K562 (cell line): ENCODE results near the gene SFSWAP.
A peak's percentile ranks its signal among the peaks of the same experiment; 100 is the strongest.

Experiments used
- CCNT2 ChIP-seq: IDR thresholded peaks from 2 replicates; pipeline ENCODE4 v1.6.1; 2011; ENCODE audit warnings: borderline replicate concordance, low read depth, mild to moderate bottlenecking, moderate library complexity, mixed read lengths, low read length; ENCODE audit not compliant: insufficient read length; ENCODE audit errors: extremely low read depth
- CREB5 ChIP-seq: fragments of 250-450 bp; sonication (Bioruptor Pico); IDR thresholded peaks from 2 replicates; pipeline ENCODE4 v1.5.0; 2020; ENCODE audit warnings: mild to moderate bottlenecking
- CTCF ChIP-seq, 3 experiments: IDR thresholded peaks in 2 of 3; conservative IDR thresholded peaks in 1 of 3; 2 replicates each; pipeline ENCODE4 v1.5.1; 2011 to 2012; ENCODE audit warnings: low read length in 3 of 3, mild to moderate bottlenecking in 3 of 3, control low read depth in 2 of 3, improper control_type of control experiment in 1 of 3, inconsistent platforms in 1 of 3, low read depth in 1 of 3, mixed read lengths in 1 of 3, moderate library complexity in 1 of 3; ENCODE audit not compliant: insufficient read depth in 2 of 3
- HDAC2 ChIP-seq: fragments of 450-650 bp; IDR thresholded peaks from 2 replicates; pipeline ENCODE4 v1.6.1; 2016; ENCODE audit warnings: mild to moderate bottlenecking
- MAX ChIP-seq: sonication (generic); formaldehyde crosslinking; IDR thresholded peaks from 2 replicates; pipeline ENCODE4 v1.9.0; 2022; ENCODE audit warnings: mild to moderate bottlenecking, missing genetic modification reagents
- POLR2AphosphoS5 ChIP-seq: IDR thresholded peaks from 2 replicates; pipeline ENCODE4 v1.6.1; 2011; ENCODE audit warnings: mild to moderate bottlenecking, low read depth, low read length, moderate library complexity; ENCODE audit not compliant: control insufficient read depth, insufficient read depth
- TBP ChIP-seq: optimal IDR thresholded peaks from 2 replicates; pipeline ENCODE3; 2011; ENCODE audit warnings: low read depth, low read length, improper control_type of control experiment
- TRIM28 ChIP-seq: fragments of 450-650 bp; IDR thresholded peaks from 2 replicates; pipeline ENCODE4 v1.6.1; 2017
- ZBTB17 ChIP-seq: fragments of 450-650 bp; formaldehyde crosslinking; IDR thresholded peaks from 2 replicates; pipeline ENCODE4 v1.4.0; 2020; ENCODE audit warnings: mild to moderate bottlenecking
- TF ChIP-seq, protein P1 (sequence below): fragments of 450-650 bp; IDR thresholded peaks from 2 replicates; pipeline ENCODE4 v1.6.1; 2018; ENCODE audit not compliant: partially characterized antibody
- TF ChIP-seq, protein P2 (sequence below): conservative IDR thresholded peaks from 2 replicates; pipeline ENCODE4 v1.6.1; 2011; ENCODE audit warnings: low read depth, mild to moderate bottlenecking, low read length; ENCODE audit not compliant: control insufficient read depth
- TF ChIP-seq, protein P3 (sequence below): sonication (generic); formaldehyde crosslinking; IDR thresholded peaks from 2 replicates; pipeline ENCODE4 v1.8.0; 2023; ENCODE audit warnings: mild to moderate bottlenecking, missing genetic modification reagents

DNA sequence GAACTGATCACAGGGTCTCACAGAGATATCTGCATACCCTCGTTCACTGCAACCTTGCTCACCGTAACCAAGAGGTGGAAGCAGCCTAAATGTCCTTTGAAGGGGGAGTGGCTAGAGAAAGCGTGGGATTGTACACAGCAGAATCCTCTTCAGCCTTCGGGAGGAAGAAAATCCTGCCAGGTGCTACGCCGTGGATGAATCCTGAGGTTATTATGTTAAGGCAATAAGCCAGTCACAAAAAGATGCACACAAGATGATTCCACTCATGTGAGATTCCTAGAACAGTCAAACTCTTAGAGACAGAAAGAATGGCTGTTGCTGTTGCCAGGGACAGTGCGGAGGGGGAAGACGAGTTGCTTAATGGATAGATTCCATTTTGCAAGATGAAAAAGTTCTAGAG is 39.6 kb upstream of the SFSWAP start:
- TF ChIP-seq ZBTB17 (no peak), MAX (CRISPR knock-in tag) (no peak), TBP (peak; percentile 87), CTCF (IDR thresholded peaks at IDR 0.05 in 2 of 3, conservative IDR thresholded peaks at IDR 0.05 in 1 of 3; ENCODE audit: insufficient read depth in 2 of 3, low read depth in 1 of 3, low read length in 3 of 3) (no peak), POLR2AphosphoS5 (peak; percentile 75), CREB5 (no peak), CCNT2 (no peak), HDAC2 (no peak), TRIM28 (no peak)
- TF ChIP-seq, protein P1, sequence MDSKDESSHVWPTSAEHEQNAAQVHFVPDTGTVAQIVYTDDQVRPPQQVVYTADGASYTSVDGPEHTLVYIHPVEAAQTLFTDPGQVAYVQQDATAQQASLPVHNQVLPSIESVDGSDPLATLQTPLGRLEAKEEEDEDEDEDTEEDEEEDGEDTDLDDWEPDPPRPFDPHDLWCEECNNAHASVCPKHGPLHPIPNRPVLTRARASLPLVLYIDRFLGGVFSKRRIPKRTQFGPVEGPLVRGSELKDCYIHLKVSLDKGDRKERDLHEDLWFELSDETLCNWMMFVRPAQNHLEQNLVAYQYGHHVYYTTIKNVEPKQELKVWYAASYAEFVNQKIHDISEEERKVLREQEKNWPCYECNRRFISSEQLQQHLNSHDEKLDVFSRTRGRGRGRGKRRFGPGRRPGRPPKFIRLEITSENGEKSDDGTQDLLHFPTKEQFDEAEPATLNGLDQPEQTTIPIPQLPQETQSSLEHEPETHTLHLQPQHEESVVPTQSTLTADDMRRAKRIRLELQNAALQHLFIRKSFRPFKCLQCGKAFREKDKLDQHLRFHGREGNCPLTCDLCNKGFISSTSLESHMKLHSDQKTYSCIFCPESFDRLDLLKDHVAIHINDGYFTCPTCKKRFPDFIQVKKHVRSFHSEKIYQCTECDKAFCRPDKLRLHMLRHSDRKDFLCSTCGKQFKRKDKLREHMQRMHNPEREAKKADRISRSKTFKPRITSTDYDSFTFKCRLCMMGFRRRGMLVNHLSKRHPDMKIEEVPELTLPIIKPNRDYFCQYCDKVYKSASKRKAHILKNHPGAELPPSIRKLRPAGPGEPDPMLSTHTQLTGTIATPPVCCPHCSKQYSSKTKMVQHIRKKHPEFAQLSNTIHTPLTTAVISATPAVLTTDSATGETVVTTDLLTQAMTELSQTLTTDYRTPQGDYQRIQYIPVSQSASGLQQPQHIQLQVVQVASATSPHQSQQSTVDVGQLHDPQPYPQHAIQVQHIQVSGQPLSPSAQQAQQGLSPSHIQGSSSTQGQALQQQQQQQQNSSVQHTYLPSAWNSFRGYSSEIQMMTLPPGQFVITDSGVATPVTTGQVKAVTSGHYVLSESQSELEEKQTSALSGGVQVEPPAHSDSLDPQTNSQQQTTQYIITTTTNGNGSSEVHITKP: no peak
- TF ChIP-seq, protein P2, sequence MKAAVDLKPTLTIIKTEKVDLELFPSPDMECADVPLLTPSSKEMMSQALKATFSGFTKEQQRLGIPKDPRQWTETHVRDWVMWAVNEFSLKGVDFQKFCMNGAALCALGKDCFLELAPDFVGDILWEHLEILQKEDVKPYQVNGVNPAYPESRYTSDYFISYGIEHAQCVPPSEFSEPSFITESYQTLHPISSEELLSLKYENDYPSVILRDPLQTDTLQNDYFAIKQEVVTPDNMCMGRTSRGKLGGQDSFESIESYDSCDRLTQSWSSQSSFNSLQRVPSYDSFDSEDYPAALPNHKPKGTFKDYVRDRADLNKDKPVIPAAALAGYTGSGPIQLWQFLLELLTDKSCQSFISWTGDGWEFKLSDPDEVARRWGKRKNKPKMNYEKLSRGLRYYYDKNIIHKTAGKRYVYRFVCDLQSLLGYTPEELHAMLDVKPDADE: no peak
- TF ChIP-seq, protein P3, sequence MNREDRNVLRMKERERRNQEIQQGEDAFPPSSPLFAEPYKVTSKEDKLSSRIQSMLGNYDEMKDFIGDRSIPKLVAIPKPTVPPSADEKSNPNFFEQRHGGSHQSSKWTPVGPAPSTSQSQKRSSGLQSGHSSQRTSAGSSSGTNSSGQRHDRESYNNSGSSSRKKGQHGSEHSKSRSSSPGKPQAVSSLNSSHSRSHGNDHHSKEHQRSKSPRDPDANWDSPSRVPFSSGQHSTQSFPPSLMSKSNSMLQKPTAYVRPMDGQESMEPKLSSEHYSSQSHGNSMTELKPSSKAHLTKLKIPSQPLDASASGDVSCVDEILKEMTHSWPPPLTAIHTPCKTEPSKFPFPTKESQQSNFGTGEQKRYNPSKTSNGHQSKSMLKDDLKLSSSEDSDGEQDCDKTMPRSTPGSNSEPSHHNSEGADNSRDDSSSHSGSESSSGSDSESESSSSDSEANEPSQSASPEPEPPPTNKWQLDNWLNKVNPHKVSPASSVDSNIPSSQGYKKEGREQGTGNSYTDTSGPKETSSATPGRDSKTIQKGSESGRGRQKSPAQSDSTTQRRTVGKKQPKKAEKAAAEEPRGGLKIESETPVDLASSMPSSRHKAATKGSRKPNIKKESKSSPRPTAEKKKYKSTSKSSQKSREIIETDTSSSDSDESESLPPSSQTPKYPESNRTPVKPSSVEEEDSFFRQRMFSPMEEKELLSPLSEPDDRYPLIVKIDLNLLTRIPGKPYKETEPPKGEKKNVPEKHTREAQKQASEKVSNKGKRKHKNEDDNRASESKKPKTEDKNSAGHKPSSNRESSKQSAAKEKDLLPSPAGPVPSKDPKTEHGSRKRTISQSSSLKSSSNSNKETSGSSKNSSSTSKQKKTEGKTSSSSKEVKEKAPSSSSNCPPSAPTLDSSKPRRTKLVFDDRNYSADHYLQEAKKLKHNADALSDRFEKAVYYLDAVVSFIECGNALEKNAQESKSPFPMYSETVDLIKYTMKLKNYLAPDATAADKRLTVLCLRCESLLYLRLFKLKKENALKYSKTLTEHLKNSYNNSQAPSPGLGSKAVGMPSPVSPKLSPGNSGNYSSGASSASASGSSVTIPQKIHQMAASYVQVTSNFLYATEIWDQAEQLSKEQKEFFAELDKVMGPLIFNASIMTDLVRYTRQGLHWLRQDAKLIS (CRISPR knock-in tag): no peak
